Suprapubic skin (tissue), 4 donors: ENCODE measurements around the gene TFF2.

Experiments used
- EP300 ChIP-seq: sonication (generic); formaldehyde crosslinking; IDR thresholded peaks from one replicate; pipeline ENCODE4 v1.6.1; 2017; ENCODE audit warnings: antibody characterized with exemption
- POLR2AphosphoS5 ChIP-seq, 3 donors: sonication (generic); formaldehyde crosslinking; IDR thresholded peaks; one replicate each; pipeline ENCODE4 v1.6.1; 2017; ENCODE audit warnings: antibody characterized with exemption in 3 of 3
- TF ChIP-seq, protein P1 (sequence below), 2 donors: fragments of 200-600 bp in 1 of 2; fragments of 450-650 bp in 1 of 2; sonication (generic) in 1 of 2; IDR thresholded peaks; one replicate each; pipeline ENCODE4 v1.5.1; 2016 to 2019; ENCODE audit warnings: antibody characterized with exemption in 2 of 2, mild to moderate bottlenecking in 1 of 2, moderate library complexity in 1 of 2

GRCh38 chr21:42307106-42307505 lies 43.7 kb downstream of the TFF2 start:
- TF ChIP-seq, protein P1, sequence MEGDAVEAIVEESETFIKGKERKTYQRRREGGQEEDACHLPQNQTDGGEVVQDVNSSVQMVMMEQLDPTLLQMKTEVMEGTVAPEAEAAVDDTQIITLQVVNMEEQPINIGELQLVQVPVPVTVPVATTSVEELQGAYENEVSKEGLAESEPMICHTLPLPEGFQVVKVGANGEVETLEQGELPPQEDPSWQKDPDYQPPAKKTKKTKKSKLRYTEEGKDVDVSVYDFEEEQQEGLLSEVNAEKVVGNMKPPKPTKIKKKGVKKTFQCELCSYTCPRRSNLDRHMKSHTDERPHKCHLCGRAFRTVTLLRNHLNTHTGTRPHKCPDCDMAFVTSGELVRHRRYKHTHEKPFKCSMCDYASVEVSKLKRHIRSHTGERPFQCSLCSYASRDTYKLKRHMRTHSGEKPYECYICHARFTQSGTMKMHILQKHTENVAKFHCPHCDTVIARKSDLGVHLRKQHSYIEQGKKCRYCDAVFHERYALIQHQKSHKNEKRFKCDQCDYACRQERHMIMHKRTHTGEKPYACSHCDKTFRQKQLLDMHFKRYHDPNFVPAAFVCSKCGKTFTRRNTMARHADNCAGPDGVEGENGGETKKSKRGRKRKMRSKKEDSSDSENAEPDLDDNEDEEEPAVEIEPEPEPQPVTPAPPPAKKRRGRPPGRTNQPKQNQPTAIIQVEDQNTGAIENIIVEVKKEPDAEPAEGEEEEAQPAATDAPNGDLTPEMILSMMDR (IDR thresholded peaks at IDR 0.05): no peak
- TF ChIP-seq EP300 (no peak), POLR2AphosphoS5 (IDR thresholded peaks at IDR 0.05) (no peak)
